ENCODE measurements around the gene USP30. TPM values are rescaled to one million over a fixed set of nuclear protein-coding genes. Genes with fewer than 3 reads are reported as not detected.
A peak's percentile ranks its signal among the peaks of the same experiment; 100 is the strongest.

USP30 gene
- total RNA-seq, 3 donors from 2014 or later: 18.2 to 32.0 (median 26.9) TPM

DNA sequence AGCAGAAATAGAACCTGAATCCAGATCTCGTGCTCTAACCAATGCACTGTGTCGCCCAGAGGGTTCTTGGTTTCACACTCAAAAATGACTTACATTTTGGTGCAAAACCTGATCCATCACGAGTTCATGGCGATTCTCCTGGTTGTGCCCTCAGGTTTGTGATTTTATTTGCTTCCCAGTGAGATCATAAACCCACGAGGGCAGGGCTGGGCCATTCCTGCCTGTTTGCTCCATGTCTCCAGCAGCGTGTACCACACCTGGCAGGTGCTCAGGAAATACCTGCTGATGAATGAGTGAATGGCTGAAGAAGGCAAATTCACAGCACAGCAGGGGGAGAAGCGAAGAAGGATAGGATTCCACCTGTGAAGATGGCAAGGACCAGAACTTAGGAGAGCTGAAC, 73.4 kb downstream of the USP30 start:
- ATAC-seq: peak; percentile 91
- H3K9me3 ChIP-seq: no peaks in the 10 kb centered on the region
- peak in 2 of 3 donors; percentile 56 to 58 for DNase-seq

GRCh38 chr12:109126784-109127183, 74.4 kb downstream of the USP30 start:
- TF ChIP-seq CTCF (IDR thresholded peaks at IDR 0.05): no peak
- no peak for ATAC-seq

More for the DNA sequence above, 73.4 kb downstream of the USP30 start:
- H3K4me1 ChIP-seq (ENCODE audit: low read depth): no peaks in the 10 kb centered on the region
- intact Hi-C loops (cut with DNase I, micrococcal nuclease): no loop called here
- H3K4me3 ChIP-seq: no peak overlapping the region
- H3K36me3 ChIP-seq (ENCODE audit: low read depth): no peaks in the 10 kb centered on the region
- TF ChIP-seq CTCF (IDR thresholded peaks at IDR 0.05): no peak

DNA sequence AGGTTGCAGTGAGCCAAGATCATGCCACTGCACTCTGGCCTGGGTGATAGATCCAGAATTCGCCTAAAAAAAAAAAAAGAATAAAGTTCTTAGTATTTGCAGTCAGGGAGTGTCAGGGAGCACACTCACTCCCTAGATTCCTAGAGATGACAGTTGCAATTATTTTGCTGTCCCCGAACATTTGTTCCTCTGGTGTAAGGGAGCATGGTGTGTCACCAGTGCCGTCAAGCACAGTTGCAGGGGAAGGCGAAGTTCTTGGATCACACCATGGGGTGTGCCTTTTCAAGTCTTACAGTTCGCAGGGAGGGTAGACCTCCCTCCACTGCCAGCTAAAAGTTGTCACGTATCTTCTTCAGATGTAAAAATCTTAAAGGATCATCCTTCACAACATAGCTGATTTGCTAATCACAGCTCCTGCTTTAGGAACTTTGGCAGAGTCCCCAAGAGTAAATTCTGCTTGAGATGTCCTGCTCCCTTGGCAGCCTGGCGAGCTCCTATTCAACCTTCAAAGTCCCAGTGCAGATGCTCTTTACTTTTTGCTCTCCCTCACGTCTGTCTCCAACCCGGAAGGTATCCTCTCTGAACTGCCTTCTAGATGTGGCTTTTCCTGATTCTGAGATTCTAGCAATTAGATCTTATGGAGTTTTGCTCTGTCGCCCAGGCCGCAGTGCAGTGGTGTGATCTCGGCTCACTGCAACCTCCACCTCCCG, 75.3 kb downstream of the USP30 start:
- DNase-seq (no peak), ATAC-seq (no peak)
- H3K9me3 ChIP-seq: no peaks in the 10 kb centered on the region
- H3K36me3 ChIP-seq (ENCODE audit: low read depth): no peaks in the 10 kb centered on the region
- intact Hi-C loops (cut with DNase I, micrococcal nuclease): no loop called here
- no peak overlapping the region for H3K4me3 ChIP-seq
- no peak for TF ChIP-seq CTCF (IDR thresholded peaks at IDR 0.05)
- no peaks in the 10 kb centered on the region for H3K4me1 ChIP-seq (ENCODE audit: low read depth)

More at GRCh38 chr12:109126784-109127183, 74.4 kb downstream of the USP30 start:
- intact Hi-C loops (cut with DNase I, micrococcal nuclease): no loop called here
- Histone ChIP-seq H3K4me3 (no peak overlapping the region), H3K4me1 (ENCODE audit: low read depth) (no peaks in the 10 kb centered on the region), H3K9me3 (no peaks in the 10 kb centered on the region), H3K36me3 (ENCODE audit: low read depth) (no peaks in the 10 kb centered on the region)
- DNase-seq: no peak

DNA sequence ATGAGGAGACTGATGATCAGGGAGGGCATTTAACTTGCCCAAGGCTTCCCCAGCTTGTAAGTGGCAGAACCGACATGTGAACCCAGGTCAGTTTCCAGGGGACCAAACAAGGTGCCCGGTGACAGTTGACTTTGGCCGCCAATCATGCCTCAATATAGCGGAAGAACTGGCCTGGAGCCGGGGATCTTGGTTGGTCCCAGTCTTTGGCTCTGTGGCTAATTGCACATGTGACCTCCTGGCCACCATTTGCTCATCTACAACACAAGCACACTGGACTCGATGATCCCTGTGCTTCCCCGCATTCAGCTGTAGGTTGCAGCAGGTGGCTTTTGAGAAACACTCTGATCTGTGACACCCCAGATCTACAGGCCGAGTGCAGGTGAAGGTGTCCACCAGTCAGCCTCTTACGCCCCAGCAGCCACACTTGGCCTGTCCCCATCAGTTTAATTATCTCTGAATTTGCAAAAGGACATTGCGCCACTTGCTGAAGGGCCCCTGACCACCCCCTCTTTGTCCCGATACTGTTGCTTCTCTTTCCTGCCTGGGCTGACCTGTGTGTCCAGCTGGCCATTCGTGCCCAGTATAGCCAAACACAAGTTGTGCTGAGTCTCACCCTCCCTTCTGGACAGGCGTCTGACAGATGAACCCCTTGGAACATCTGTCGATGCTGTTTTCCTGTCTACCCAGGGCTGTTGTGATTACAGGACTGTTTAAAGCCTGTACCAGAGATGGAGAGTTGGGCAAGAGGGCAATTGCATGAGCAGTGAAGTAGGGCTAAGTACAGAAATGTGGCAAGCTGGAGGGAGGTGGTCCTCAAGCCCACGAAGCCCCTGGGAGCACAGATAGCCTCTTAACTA, 78.1 kb downstream of the USP30 start:
- no peak for DNase-seq
- no peak for ATAC-seq
- Histone ChIP-seq H3K4me3 (no peak overlapping the region), H3K36me3 (ENCODE audit: low read depth) (no peaks in the 10 kb centered on the region), H3K4me1 (ENCODE audit: low read depth) (no peaks in the 10 kb centered on the region), H3K9me3 (no peaks in the 10 kb centered on the region)
- intact Hi-C loops (cut with DNase I, micrococcal nuclease): no loop called here
- no peak for TF ChIP-seq CTCF (IDR thresholded peaks at IDR 0.05)

- ATAC-seq (peak; percentile 34), DNase-seq (no peak)
- TF ChIP-seq CTCF (IDR thresholded peaks at IDR 0.05): no peak
- Histone ChIP-seq H3K36me3 (ENCODE audit: low read depth) (no peaks in the 10 kb centered on the region), H3K9me3 (peaks cover 4% of the 10 kb centered on the region), H3K4me1 (ENCODE audit: low read depth) (no peaks in the 10 kb centered on the region), H3K4me3 (no peak overlapping the region)
- intact Hi-C loops (cut with DNase I, micrococcal nuclease): no loop called here
These were observed 79.0 kb downstream of the USP30 start for GRCh38 chr12:109131154-109132050.

Measured in mucosa of descending colon (tissue), 3 donors.